ENCODE data around the gene SFRP4.

DNA sequence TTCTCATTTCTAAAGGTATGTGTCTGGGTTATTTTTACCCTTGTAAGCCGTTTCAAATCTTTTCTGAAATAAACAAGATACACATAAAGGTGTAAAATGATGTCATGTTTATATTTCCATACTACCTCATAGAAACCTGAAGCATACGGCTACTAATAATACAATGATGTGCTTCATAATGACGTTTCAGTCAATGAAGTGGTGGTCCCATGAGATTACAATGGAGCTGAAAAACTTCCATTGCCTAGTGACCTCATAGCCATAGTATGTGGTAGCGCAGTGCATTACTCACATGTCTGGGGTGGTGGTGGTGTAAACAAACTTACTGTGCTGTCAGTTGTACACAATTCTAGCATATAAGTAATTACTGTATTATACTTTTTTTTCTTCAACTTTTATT lies 28.7 kb upstream of the SFRP4 start:
- TF ChIP-seq EZH2phosphoT487 (IDR thresholded peaks at IDR 0.05; ENCODE audit: borderline replicate concordance, low read length) (no peak), CTCF (IDR thresholded peaks at IDR 0.05; ENCODE audit: low read depth, low read length, poor library complexity, severe bottlenecking) (no peak)

All from DOHH2 (cell line).